LNCaP clone FGC (cell line): Measurements from ENCODE around the gene PLEKHM2.

Source experiments
- DNase-seq: peaks from one replicate; pipeline ENCODE4 v3.0.0-alpha.2; 2011; ENCODE audit warnings: low read depth
- H3K4me3 ChIP-seq: 2 replicates; pipeline ENCODE4 v1.5.1; 2011; ENCODE audit warnings: mild to moderate bottlenecking, low read depth, low read length, control low read depth
- CTCF ChIP-seq: IDR thresholded peaks from 2 replicates; pipeline ENCODE4 v1.5.1; 2012; ENCODE audit warnings: mild to moderate bottlenecking; ENCODE audit not compliant: control insufficient read depth, insufficient read depth; ENCODE audit errors: extremely low read depth

PLEKHM2 gene

GRCh38 chr1:15723631-15724246 lies 39.6 kb downstream of the PLEKHM2 start:
- no peak for DNase-seq
- no peak overlapping the region for H3K4me3 ChIP-seq
- TF ChIP-seq CTCF = no peak

- TF ChIP-seq CTCF = no peak
- no peak for DNase-seq
- H3K4me3 ChIP-seq = no peak overlapping the region
Measured at GRCh38 chr1:15724949-15725880, 41.1 kb downstream of the PLEKHM2 start.

GRCh38 chr1:15726508-15726907 lies 42.4 kb downstream of the PLEKHM2 start:
- TF ChIP-seq CTCF = no peak
- H3K4me3 ChIP-seq = no peak overlapping the region
- no peak for DNase-seq

- no peak for DNase-seq
- TF ChIP-seq CTCF = no peak
- H3K4me3 ChIP-seq = no peak overlapping the region
Measured at GRCh38 chr1:15727021-15727420, 42.9 kb downstream of the PLEKHM2 start.

GRCh38 chr1:15727424-15727823 lies 43.3 kb downstream of the PLEKHM2 start:
- no peak for DNase-seq
- TF ChIP-seq CTCF = no peak
- no peak overlapping the region for H3K4me3 ChIP-seq

- TF ChIP-seq CTCF = no peak
- DNase-seq = no peak
Measured at GRCh38 chr1:15727866-15728534, 43.9 kb downstream of the PLEKHM2 start.

More at GRCh38 chr1:15727866-15728534, 43.9 kb downstream of the PLEKHM2 start:
- H3K4me3 ChIP-seq = no peak overlapping the region
